VCaP (cell line): Measurements from ENCODE around the gene HK1.

Experiments used
- H3K27ac ChIP-seq: fragments of 450-650 bp; 2 replicates; pipeline ENCODE4 v1.5.1; 2017
- CTCF ChIP-seq: fragments of 450-650 bp; conservative IDR thresholded peaks from 2 replicates; pipeline ENCODE4 v1.5.1; 2017; ENCODE audit warnings: mild to moderate bottlenecking, moderate library complexity

HK1 gene

DNA sequence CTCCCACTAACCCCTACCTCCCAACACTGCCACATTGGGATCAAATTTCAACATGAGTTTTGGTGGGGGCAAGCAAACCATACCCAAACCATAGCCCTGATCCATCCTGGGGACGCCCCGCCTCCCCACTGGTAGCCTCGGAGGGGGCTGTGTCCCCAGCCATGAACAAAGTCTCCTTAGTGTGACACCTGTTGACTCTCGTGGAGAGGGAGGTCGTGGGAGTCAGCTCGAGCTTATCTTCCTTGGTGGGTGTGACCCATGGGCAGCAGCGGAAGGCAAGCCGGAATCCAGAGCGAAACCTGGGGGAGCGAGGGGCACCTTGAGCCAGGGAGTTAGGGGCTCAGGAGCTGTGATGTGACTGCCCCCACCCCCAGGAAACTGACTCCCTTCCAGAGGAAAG, 126.5 kb downstream of the HK1 start:
- no peak for TF ChIP-seq CTCF
- no peak overlapping the region for H3K27ac ChIP-seq

DNA sequence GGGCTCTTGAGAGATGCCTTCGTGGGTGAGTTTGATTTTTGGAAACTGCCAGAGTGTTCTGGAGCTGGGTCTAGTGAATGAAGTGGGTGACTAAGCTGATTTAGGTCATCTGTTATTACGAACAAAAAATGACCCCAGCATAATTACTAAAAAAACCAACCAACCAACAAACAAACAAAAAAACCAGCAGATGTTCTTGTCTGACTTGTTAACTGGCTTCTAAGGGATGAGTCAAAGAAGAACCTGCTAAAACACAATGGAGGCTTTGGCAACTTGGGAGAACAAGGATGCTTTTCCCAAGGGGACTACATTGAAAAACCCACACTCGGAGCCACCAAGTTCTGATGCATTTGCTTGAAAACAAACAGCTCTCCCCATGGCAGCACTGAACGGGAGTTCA, 126.9 kb downstream of the HK1 start:
- H3K27ac ChIP-seq, result no peak overlapping the region
- no peak for TF ChIP-seq CTCF

GRCh38 chr10:69406302-69406811, 128.1 kb downstream of the HK1 start:
- TF ChIP-seq CTCF, result no peak
- no peak overlapping the region for H3K27ac ChIP-seq

DNA sequence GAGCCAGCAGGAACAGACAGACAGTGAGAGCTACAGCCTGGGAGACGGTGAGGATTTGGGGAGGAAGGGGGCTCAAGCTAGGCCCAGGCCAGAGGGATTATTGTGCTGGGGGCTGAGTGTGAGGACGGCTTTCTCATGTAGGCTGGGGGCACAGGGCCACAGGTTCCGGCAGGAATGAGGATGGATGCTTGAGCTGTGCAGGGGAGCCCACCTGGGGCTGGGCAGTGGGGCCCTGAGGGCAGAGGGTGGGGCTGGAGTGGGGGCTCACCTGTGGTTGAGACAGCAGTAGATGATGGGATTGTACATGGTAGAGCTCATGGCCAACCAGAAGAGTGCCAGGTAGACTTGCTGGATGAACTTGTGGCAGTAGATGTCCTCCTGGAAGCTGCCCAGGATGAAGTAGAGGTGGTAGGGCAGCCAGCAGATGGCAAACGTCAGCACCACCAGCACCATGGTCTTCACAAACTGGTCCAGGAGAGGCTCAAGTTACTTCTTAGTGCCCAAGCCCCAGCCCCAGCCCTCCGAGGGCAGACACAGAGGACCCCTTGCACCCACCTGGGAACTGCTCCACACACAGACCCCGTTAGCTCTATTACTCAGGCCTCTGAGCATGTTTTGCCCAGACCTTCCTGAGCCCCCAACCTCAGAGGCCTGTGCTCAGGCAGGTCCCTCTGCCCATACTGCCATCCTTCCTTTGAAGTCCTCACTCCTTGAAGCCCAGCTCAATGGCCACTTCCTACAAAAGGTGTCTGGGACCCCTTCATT, 128.7 kb downstream of the HK1 start:
- H3K27ac ChIP-seq, result no peak overlapping the region
- TF ChIP-seq CTCF, result no peak

DNA sequence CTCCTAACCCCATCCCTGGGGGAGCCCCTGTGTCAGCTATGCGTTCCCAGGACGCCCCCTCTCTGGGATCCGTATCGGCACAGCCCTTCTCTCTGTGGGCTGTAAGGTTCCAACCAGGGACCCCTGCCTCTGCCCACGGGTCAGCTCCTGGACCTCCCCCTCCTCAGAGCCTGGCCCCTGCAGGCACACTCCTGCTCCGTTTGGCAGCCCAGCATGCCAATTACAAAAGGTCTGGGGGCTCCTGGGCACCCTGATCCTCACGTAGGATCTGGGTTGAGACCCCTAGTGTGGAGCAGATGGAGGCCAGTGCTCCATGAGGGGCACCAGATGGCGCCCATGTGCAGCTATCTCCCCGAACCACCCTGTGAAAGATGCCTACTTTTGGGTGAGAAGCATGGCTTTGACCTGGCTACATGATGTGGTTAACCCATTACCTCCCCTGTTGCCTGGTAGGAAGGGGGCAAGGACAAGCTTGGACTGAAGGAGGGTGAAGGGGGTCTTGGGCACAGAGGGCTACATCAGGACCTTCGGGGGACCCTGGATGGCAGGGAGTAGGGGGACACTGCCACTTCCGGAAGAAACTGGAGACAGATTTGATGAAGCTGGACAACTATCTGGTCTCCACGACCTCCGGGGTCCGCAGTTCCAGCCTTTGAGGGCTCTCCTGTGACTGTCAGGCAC, 129.5 kb downstream of the HK1 start:
- no peak overlapping the region for H3K27ac ChIP-seq
- TF ChIP-seq CTCF, result peak; percentile 30

GRCh38 chr10:69408318-69409175, 130.3 kb downstream of the HK1 start:
- peak overlapping the region; percentile 74 for H3K27ac ChIP-seq

More at GRCh38 chr10:69408318-69409175, 130.3 kb downstream of the HK1 start:
- TF ChIP-seq CTCF, result peak; percentile 85
